ENCODE measurements around the gene SELP. TPM values are rescaled to one million over a fixed set of nuclear protein-coding genes. Genes with fewer than 3 reads are reported as not detected.

Gene SELP
- total and polyA plus RNA-seq, 12 donors, result 3.3 to 13.4 (median 5.6) TPM

DNA sequence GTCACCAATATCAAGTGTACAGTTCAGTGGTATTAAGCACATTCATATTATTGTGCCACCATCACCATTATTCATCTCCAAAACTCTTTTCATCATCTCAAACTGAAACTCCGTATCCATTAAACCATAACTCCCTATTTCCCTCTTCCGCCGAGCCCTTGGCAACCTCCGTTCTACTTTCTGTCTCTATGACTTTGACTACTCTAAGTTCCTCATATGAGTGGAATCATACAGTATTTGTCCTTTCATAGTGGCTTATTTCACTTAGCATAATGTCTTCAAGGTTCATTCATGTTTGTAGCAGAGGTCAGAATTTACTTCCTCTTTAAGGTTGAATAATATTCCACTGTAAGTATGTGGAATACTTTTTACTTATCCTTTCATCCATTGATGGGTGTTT, 21.7 kb downstream of the SELP start:
- WGBS, 2 donors, result 94 to 95% methylated on average over 4 of the region's 4 CpGs
- intact Hi-C loops (cut with DNase I), result loop anchor here in 3 of 10 donors (5.0 to 10.0 kb wide), 3 partner anchors 107 to 199 kb away; partner anchors contain the start of gene SELL (in 1 of the 3)
- Histone ChIP-seq H3K36me3 (no peaks in the 10 kb centered on the region), H3K4me1 (peaks cover 0 to 46% (median 15%) of the 10 kb centered on the region in 9 donors), H3K4me3 (no peak overlapping the region), H3K9me3 (no peaks in the 10 kb centered on the region), H3K27me3 (peaks cover 0 to 10% (median 0%) of the 10 kb centered on the region in 7 donors), H3K27ac (no peak overlapping the region)
- no peak for ATAC-seq
- DNase-seq, result no peak
- TF ChIP-seq CTCF (IDR thresholded peaks at IDR 0.05), result no peak

DNA sequence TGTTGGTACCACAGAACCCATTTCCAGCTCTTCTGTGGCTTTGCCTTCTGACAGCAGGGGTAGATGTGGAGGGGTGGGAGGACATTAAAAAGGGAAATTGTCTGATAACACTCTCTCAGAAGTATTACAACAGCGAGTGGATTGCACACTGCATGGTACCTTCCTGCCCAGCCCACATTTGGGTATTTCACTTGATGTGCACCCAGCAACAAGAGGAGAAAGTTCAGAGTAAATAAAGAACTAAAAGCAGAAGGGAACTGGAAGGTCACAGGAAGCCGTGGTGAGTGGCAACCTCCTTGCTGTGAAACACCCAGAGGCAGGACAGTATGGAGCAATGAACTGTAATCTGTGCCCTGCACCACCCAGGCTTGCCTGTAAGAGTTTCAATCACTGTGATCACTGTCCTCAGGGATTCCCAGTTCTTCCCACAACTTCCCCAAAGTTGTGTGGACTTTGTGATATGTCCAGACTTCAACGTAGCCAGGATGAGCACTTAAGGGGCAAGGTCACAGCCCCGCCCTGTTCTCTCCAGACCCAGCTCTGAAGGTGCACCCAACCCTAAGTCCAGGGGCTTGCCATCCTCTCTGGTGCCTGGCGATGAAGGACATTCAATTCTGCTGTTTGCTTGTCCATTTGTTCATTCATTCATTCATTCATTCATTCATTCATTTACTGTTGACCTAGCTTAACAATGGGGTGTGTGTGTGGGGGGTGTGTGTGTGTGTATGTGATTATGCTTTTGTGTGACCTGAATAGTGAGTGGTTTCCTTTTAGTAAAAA, 25.0 kb downstream of the SELP start:
- Histone ChIP-seq H3K4me3 (no peak overlapping the region), H3K36me3 (no peaks in the 10 kb centered on the region), H3K4me1 (peaks cover 0 to 50% (median 5%) of the 10 kb centered on the region in 9 donors), H3K27ac (peak overlapping the region in 1 of 10 donors; percentile 58), H3K9me3 (no peaks in the 10 kb centered on the region), H3K27me3 (peaks cover 0 to 10% (median 0%) of the 10 kb centered on the region in 7 donors)
- ATAC-seq (peak in 5 of 8 donors; percentile 28 to 78 (median 58)), DNase-seq (no peak)
- intact Hi-C loops (cut with DNase I), result loop anchor here in 9 of 10 donors (5.0 to 10.0 kb wide), 5 partner anchors 107 to 207 kb away; partner anchors contain the start of gene SELL (in 3 of the 9)
- 58 to 64% methylated on average over 5 of the region's 5 CpGs for WGBS, 2 donors
- no peak for TF ChIP-seq CTCF (IDR thresholded peaks at IDR 0.05)

GRCh38 chr1:169601096-169601881, 28.6 kb downstream of the SELP start:
- Histone ChIP-seq H3K27me3 (peaks cover 0 to 32% (median 3%) of the 10 kb centered on the region in 7 donors), H3K9me3 (no peaks in the 10 kb centered on the region), H3K4me3 (no peak overlapping the region), H3K4me1 (peaks cover 0 to 36% (median 0%) of the 10 kb centered on the region in 9 donors), H3K27ac (no peak overlapping the region), H3K36me3 (no peaks in the 10 kb centered on the region)
- no peak for DNase-seq
- WGBS, 2 donors, result 31 to 35% methylated on average over 3 of the region's 3 CpGs
- TF ChIP-seq CTCF (IDR thresholded peaks at IDR 0.05), result peak; percentile 8 to 69 (median 50)
- intact Hi-C loops (cut with DNase I), result loop anchor here in 9 of 10 donors (1.0 to 10.0 kb wide), 8 partner anchors 110 to 211 kb away; partner anchors contain the start of gene SELL (in 5 of the 9)
- peak in 3 of 8 donors; percentile 51 to 56 (median 53) for ATAC-seq

Measured in heart right ventricle (tissue), 16 donors.